Lung microvascular endothelial cell (primary cell): Measurements from ENCODE around the gene ARFGAP1. TPM values are rescaled to one million over a fixed set of nuclear protein-coding genes. Genes with fewer than 3 reads are reported as not detected.

Experiments used
- DNase-seq, 2 donors: peaks; one replicate each; pipeline versions ENCODE4 v3.0.0 to v3.0.0-alpha.2; 2010; ENCODE audit warnings: low read depth in 2 of 2
- total RNA-seq: library from RNA; depleted of rRNA; stranded (reverse); fragments of >200 nt; gene quantifications from 2 replicates; pipeline ENCODE4 v1.2.1, GENCODE V29; 2014

Gene ARFGAP1
- total RNA-seq, 1 donor from 2014 or later: 43.1 TPM

- DNase-seq: no peak
Measured at GRCh38 chr20:63306673-63307537, 34.3 kb downstream of the ARFGAP1 start.

- DNase-seq: no peak
Measured at GRCh38 chr20:63307538-63308217, 35.1 kb downstream of the ARFGAP1 start.

- DNase-seq: no peak
Measured at GRCh38 chr20:63308218-63308911, 35.8 kb downstream of the ARFGAP1 start.

- DNase-seq: peak; percentile 41 to 70
Measured at GRCh38 chr20:63309261-63310071, 36.9 kb downstream of the ARFGAP1 start.

GRCh38 chr20:63310265-63310991 lies 37.8 kb downstream of the ARFGAP1 start:
- no peak for DNase-seq

- no peak for DNase-seq
Measured at GRCh38 chr20:63311186-63311832, 38.7 kb downstream of the ARFGAP1 start.

GRCh38 chr20:63311833-63312243 lies 39.2 kb downstream of the ARFGAP1 start:
- no peak for DNase-seq

GRCh38 chr20:63312273-63312672 lies 39.7 kb downstream of the ARFGAP1 start:
- DNase-seq: no peak

- DNase-seq: no peak
Measured at GRCh38 chr20:63312690-63313348, 40.2 kb downstream of the ARFGAP1 start.

- no peak for DNase-seq
Measured at GRCh38 chr20:63313349-63314014, 40.9 kb downstream of the ARFGAP1 start.

- DNase-seq: no peak
Measured at GRCh38 chr20:63314015-63314471, 41.4 kb downstream of the ARFGAP1 start.

- no peak for DNase-seq
Measured at GRCh38 chr20:63314566-63315239, 42.1 kb downstream of the ARFGAP1 start.

- DNase-seq: no peak
Measured at GRCh38 chr20:63315240-63315689, 42.7 kb downstream of the ARFGAP1 start.

- no peak for DNase-seq
Measured at GRCh38 chr20:63315731-63316491, 43.3 kb downstream of the ARFGAP1 start.

GRCh38 chr20:63316502-63316921 lies 43.9 kb downstream of the ARFGAP1 start:
- DNase-seq: no peak

GRCh38 chr20:63317061-63317460 lies 44.4 kb downstream of the ARFGAP1 start:
- DNase-seq: no peak

GRCh38 chr20:63317601-63318291 lies 45.1 kb downstream of the ARFGAP1 start:
- no peak for DNase-seq
